Uterus (tissue), 4 donors: ENCODE results near the gene LTBP2. TPM values are rescaled to one million over a fixed set of nuclear protein-coding genes. Genes with fewer than 3 reads are reported as not detected.

Experiments used
- DNase-seq, 2 donors: peaks; one replicate each; pipeline ENCODE4 v3.0.0-alpha.2; 2019 to 2020
- H3K27ac ChIP-seq, 2 donors: fragments of 200-600 bp; sonication (generic); 1 replicate in 1 of 2; 2 replicates in 1 of 2; pipeline ENCODE4 v1.5.1; 2016 to 2018
- H3K27me3 ChIP-seq, 2 donors: fragments of 200-600 bp; sonication (generic); one replicate each; pipeline ENCODE4 v1.5.1; 2018 to 2019; ENCODE audit warnings: control low read depth in 1 of 2
- H3K36me3 ChIP-seq, 2 donors: fragments of 200-600 bp; sonication (generic); one replicate each; pipeline ENCODE4 v1.5.1; 2019; ENCODE audit warnings: control low read depth in 1 of 2
- H3K4me1 ChIP-seq, 2 donors: fragments of 200-600 bp; sonication (generic); one replicate each; pipeline ENCODE4 v1.5.1; 2018 to 2019; ENCODE audit warnings: control low read depth in 1 of 2
- H3K4me3 ChIP-seq, 2 donors: fragments of 200-600 bp; sonication (generic); 1 replicate in 1 of 2; 2 replicates in 1 of 2; pipeline ENCODE4 v1.5.1; 2018 to 2019; ENCODE audit warnings: mild to moderate bottlenecking in 1 of 2
- H3K9me3 ChIP-seq, 2 donors: fragments of 200-600 bp; sonication (generic); one replicate each; pipeline ENCODE4 v1.5.1; 2019; ENCODE audit warnings: control low read depth in 1 of 2
- CTCF ChIP-seq, 4 experiments: fragments of 200-600 bp in 2 of 4; fragments of 450-650 bp in 2 of 4; sonication (generic) in 2 of 4; IDR thresholded peaks; one replicate each; pipeline ENCODE4 v1.5.1; 2016 to 2019; ENCODE audit warnings: antibody characterized with exemption in 4 of 4, mild to moderate bottlenecking in 2 of 4, moderate library complexity in 1 of 4
- POLR2A ChIP-seq, 2 donors: fragments of 450-650 bp; IDR thresholded peaks; one replicate each; pipeline ENCODE4 v1.6.1; 2016; ENCODE audit warnings: antibody characterized with exemption in 2 of 2, mild to moderate bottlenecking in 1 of 2, moderate library complexity in 1 of 2
- intact Hi-C: fragments of 100-400 bp; cut with DNase I; formaldehyde crosslinking; loops from one replicate; pipeline ENCODE4 v1.15.1; 2023; ENCODE audit warnings: low total_unique reads
- total RNA-seq, 4 donors: library from RNA; depleted of rRNA in 3 of 4; stranded (reverse); fragments of >200 nt in 3 of 4; gene quantifications; one replicate each; pipeline versions ENCODE4 v1.1.0 to v1.2.4, GENCODE V29; 2014 to 2023
- donor health status: DM: yes; HTN: yes; CAD: no.

Gene LTBP2
- total RNA-seq, 4 donors from 2014 or later = 18.8 to 70.6 (median 35.1) TPM

GRCh38 chr14:74495356-74495755 lies 116.7 kb downstream of the LTBP2 start:
- Histone ChIP-seq H3K27me3 (no peaks in the 10 kb centered on the region), H3K4me1 (no peaks in the 10 kb centered on the region), H3K27ac (no peak overlapping the region), H3K36me3 (no peaks in the 10 kb centered on the region), H3K4me3 (no peak overlapping the region), H3K9me3 (no peaks in the 10 kb centered on the region)
- no peak for TF ChIP-seq POLR2A (IDR thresholded peaks at IDR 0.05)
- TF ChIP-seq CTCF (IDR thresholded peaks at IDR 0.05) = no peak
- no peak for DNase-seq
- intact Hi-C loops = no loop called here

GRCh38 chr14:74493343-74494261 lies 118.4 kb downstream of the LTBP2 start, which contains the start of gene ISCA2:
Gene ISCA2 (plus strand): TSS chr14:74493765. CDS start chr14:74493775, 10 bp downstream.
- peak; percentile 99 to 100 for DNase-seq
- H3K9me3 ChIP-seq = no peaks in the 10 kb centered on the region
- H3K4me1 ChIP-seq = peaks cover 0 to 6% of the 10 kb centered on the region in 2 donors
- peak within 1 kb of the TSS; percentile 82 to 92 for H3K4me3 ChIP-seq
- no peaks in the 10 kb centered on the region for H3K36me3 ChIP-seq
- TF ChIP-seq POLR2A (IDR thresholded peaks at IDR 0.05) = peak; percentile 29 to 68
- TF ChIP-seq CTCF (IDR thresholded peaks at IDR 0.05) = no peak
- no peaks in the 10 kb centered on the region for H3K27me3 ChIP-seq
- intact Hi-C loops = no loop called here
- H3K27ac ChIP-seq = peak within 1 kb of the TSS; percentile 98 to 99

- H3K4me1 ChIP-seq = peaks cover 0 to 8% of the 10 kb centered on the region in 2 donors
- H3K27me3 ChIP-seq = no peaks in the 10 kb centered on the region
- H3K36me3 ChIP-seq = no peaks in the 10 kb centered on the region
- H3K4me3 ChIP-seq = peak within 1 kb of the TSS; percentile 82 to 92
- H3K9me3 ChIP-seq = no peaks in the 10 kb centered on the region
- intact Hi-C loops = no loop called here
- DNase-seq = no peak
- H3K27ac ChIP-seq = peak within 1 kb of the TSS; percentile 98 to 99
- TF ChIP-seq POLR2A (IDR thresholded peaks at IDR 0.05) (peak; percentile 73 to 77), CTCF (IDR thresholded peaks at IDR 0.05) (no peak)
Measured at GRCh38 chr14:74492776-74493342, 119.2 kb downstream of the LTBP2 start, which contains the start of gene NPC2. Gene NPC2 (minus strand): TSS chr14:74493305. CDS start chr14:74493274, 31 bp downstream.

GRCh38 chr14:74491956-74492775 lies 119.9 kb downstream of the LTBP2 start:
- intact Hi-C loops = no loop called here
- Histone ChIP-seq H3K27me3 (no peaks in the 10 kb centered on the region), H3K9me3 (no peaks in the 10 kb centered on the region), H3K36me3 (no peaks in the 10 kb centered on the region), H3K4me1 (peaks cover 0 to 8% of the 10 kb centered on the region in 2 donors), H3K4me3 (peak overlapping the region; percentile 82 to 92), H3K27ac (peak overlapping the region; percentile 98 to 99)
- TF ChIP-seq POLR2A (IDR thresholded peaks at IDR 0.05) (no peak), CTCF (IDR thresholded peaks at IDR 0.05) (peak in 1 of 4 experiments; percentile 13)
- DNase-seq = no peak
